ENCODE measurements around the gene CDH2. TPM values are rescaled to one million over a fixed set of nuclear protein-coding genes. Genes with fewer than 3 reads are reported as not detected.

Gene CDH2
- total RNA-seq, 1 donor from 2014 or later: 370 TPM

DNA sequence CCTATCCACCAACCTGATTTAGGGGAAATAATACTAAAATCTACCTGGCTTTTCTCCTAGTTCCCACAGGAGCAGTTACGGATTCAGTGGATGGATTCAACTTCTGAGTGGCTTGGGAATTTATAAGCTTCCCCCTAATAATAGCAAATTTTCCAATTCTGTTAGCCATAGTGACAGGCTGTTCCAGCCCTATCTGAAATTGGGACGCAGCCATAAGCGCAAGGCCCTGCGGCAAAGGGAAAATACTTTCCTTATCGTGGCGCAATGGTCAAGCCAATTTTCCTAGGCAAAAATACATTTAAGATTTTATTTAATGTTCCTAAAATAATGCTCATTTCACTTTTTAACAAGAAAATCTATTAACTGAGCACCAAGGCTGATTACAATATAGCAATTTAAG, 49.7 kb downstream of the CDH2 start:
- Histone ChIP-seq H3K36me3 (no peaks in the 10 kb centered on the region), H3K4me3 (peak overlapping the region; percentile 41), H3K9me3 (replicated peaks) (no peaks in the 10 kb centered on the region), H3K27me3 (ENCODE audit: low read depth) (no peaks in the 10 kb centered on the region), H3K4me1 (peaks cover 77% of the 10 kb centered on the region), H3K27ac (replicated peaks) (peak overlapping the region; percentile 88)
- peak; percentile 46 for DNase-seq
- TF ChIP-seq CTCF (IDR thresholded peaks at IDR 0.05; ENCODE audit: borderline replicate concordance): no peak
- intact Hi-C loops (cut with micrococcal nuclease): no loop called here

GRCh38 chr18:28126768-28127167, 50.2 kb downstream of the CDH2 start:
- peaks cover 73% of the 10 kb centered on the region for H3K4me1 ChIP-seq
- H3K27ac ChIP-seq (replicated peaks): peak overlapping the region; percentile 88
- intact Hi-C loops (cut with micrococcal nuclease): no loop called here
- no peak for DNase-seq
- peak overlapping the region; percentile 41 for H3K4me3 ChIP-seq
- no peak for TF ChIP-seq CTCF (IDR thresholded peaks at IDR 0.05; ENCODE audit: borderline replicate concordance)
- H3K27me3 ChIP-seq (ENCODE audit: low read depth): no peaks in the 10 kb centered on the region
- H3K9me3 ChIP-seq (replicated peaks): no peaks in the 10 kb centered on the region
- no peaks in the 10 kb centered on the region for H3K36me3 ChIP-seq

- H3K27me3 ChIP-seq (ENCODE audit: low read depth): no peaks in the 10 kb centered on the region
- H3K36me3 ChIP-seq: no peaks in the 10 kb centered on the region
- H3K4me3 ChIP-seq: peak overlapping the region; percentile 4
- TF ChIP-seq CTCF (IDR thresholded peaks at IDR 0.05; ENCODE audit: borderline replicate concordance): no peak
- DNase-seq: no peak
- peak overlapping the region; percentile 88 for H3K27ac ChIP-seq (replicated peaks)
- no peaks in the 10 kb centered on the region for H3K9me3 ChIP-seq (replicated peaks)
- H3K4me1 ChIP-seq: peaks cover 70% of the 10 kb centered on the region
- intact Hi-C loops (cut with micrococcal nuclease): no loop called here
Measured at GRCh38 chr18:28125051-28125450, 51.9 kb downstream of the CDH2 start.

DNA sequence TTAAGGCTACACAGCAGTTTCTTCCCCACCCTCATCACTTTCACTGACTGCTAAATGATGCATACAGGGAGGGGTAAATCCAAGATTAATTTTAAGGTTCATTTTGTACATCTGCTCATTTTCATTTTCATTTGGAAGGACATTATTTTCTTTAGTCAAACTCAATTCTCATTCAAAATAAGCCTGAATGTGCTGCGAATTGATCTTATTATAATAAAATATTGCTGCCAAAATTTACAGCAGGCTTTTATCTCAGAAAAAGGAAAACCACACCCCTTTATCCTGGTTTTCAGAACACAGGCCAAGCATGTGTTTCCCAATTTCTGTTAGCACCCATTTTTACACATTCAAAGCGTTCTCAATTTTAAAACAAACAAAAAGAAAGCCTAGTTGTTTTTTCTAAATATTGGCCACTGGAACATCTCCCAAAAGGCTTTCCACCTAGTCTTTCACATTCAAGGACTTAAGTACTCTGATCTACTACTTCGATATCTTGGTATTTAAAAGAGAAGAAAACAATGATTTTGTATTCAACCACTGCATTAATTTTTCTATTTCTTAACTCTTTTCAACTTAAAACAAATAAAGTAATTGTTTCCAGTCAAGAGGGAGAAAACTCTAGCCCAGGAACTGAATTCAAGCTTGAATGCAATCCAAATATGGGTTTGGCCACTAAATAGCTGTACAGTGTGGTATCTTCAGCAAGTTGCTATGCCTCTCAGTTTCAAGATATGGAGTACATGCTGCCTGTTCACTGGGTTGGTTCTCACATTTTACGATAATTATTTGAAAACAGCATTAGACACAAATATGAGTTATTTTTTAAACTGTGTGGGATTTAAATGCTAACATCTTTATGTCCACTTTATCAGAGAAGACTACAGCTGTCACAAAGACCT, 52.5 kb downstream of the CDH2 start:
- H3K4me1 ChIP-seq: peaks cover 68% of the 10 kb centered on the region
- peak overlapping the region; percentile 4 for H3K4me3 ChIP-seq
- no peak for TF ChIP-seq CTCF (IDR thresholded peaks at IDR 0.05; ENCODE audit: borderline replicate concordance)
- no peaks in the 10 kb centered on the region for H3K27me3 ChIP-seq (ENCODE audit: low read depth)
- intact Hi-C loops (cut with micrococcal nuclease): no loop called here
- DNase-seq: no peak
- no peaks in the 10 kb centered on the region for H3K9me3 ChIP-seq (replicated peaks)
- H3K36me3 ChIP-seq: no peaks in the 10 kb centered on the region
- peak overlapping the region; percentile 88 for H3K27ac ChIP-seq (replicated peaks)

DNA sequence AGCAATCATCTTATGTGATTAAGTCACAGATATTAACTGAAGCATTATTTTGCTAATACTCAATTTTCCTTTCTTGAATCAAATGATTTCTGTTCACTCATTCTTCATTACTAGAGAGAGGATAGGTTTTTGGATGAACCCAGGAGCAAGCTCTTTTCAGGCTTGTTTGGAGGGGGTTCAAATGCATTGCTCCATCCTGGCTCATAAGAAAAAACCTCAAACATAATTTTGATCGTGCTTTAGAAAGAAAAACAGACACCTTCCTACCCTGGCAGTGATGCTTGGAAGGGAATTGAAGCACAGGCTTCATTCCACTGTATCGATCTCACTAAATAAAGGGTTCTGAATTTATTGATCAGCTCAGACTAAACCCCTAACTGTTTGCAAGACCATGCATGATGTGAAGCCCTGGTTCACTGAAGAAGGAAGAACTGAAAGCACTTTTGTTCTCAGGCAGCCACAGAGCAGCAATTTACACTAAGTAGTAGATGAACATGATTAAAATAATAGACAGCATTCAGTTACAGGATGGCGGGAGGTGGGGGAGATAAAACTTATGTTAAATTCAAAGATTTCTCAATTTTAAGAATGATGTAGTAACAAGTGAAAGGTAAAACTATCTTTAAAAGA, 53.4 kb downstream of the CDH2 start:
- Histone ChIP-seq H3K27me3 (ENCODE audit: low read depth) (no peaks in the 10 kb centered on the region), H3K4me1 (peaks cover 71% of the 10 kb centered on the region), H3K36me3 (no peaks in the 10 kb centered on the region), H3K9me3 (replicated peaks) (no peaks in the 10 kb centered on the region), H3K4me3 (peak overlapping the region; percentile 4), H3K27ac (replicated peaks) (peak overlapping the region; percentile 88)
- intact Hi-C loops (cut with micrococcal nuclease): no loop called here
- DNase-seq: no peak
- no peak for TF ChIP-seq CTCF (IDR thresholded peaks at IDR 0.05; ENCODE audit: borderline replicate concordance)
